ENCODE results near the gene FOXI1. TPM values are rescaled to one million over a fixed set of nuclear protein-coding genes. Genes with fewer than 3 reads are reported as not detected.

FOXI1 gene
- total RNA-seq, 1 donor = not detected

DNA sequence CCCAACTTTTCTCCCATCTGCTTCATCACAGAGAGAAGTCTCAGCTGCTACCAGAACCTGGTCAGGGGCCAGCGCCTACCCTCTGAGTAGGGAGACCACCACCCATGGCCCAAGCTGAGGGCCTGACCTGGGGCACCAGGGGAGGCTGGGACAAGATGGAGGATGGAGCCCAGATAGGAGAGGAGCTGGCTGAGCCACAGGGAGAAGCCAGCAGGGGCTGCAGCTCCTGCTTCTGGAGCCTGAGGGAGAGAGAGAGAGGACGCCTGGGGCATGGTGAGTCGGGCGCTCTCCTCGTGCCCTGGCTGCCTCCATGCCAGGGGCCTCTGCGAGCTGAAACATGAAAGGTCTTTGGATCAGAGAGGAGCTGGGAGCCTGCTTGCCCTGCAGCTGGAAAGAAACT, 1.4 kb upstream of the FOXI1 start:
- no peak overlapping the region for H3K4me3 ChIP-seq (ENCODE audit: low read depth, low read length)
- TF ChIP-seq CTCF (IDR thresholded peaks at IDR 0.05; ENCODE audit: insufficient read depth, low read depth, low read length) = no peak
- DNase-seq (ENCODE audit: low read depth) = no peak

- TF ChIP-seq CTCF (IDR thresholded peaks at IDR 0.05; ENCODE audit: insufficient read depth, low read depth, low read length) = no peak
- no peak for DNase-seq (ENCODE audit: low read depth)
- no peak overlapping the region for H3K4me3 ChIP-seq (ENCODE audit: low read depth, low read length)
These were observed 987 bp upstream of the FOXI1 start for GRCh38 chr5:170104710-170105109.

GRCh38 chr5:170107674-170108073, 2.0 kb downstream of the FOXI1 start:
- TF ChIP-seq CTCF (IDR thresholded peaks at IDR 0.05; ENCODE audit: insufficient read depth, low read depth, low read length) = no peak
- DNase-seq (ENCODE audit: low read depth) = no peak
- no peak overlapping the region for H3K4me3 ChIP-seq (ENCODE audit: low read depth, low read length)

GRCh38 chr5:170108266-170108785, 2.6 kb downstream of the FOXI1 start:
- no peak for TF ChIP-seq CTCF (IDR thresholded peaks at IDR 0.05; ENCODE audit: insufficient read depth, low read depth, low read length)
- no peak overlapping the region for H3K4me3 ChIP-seq (ENCODE audit: low read depth, low read length)
- no peak for DNase-seq (ENCODE audit: low read depth)

GRCh38 chr5:170109059-170110031, 3.6 kb downstream of the FOXI1 start:
- no peak for DNase-seq (ENCODE audit: low read depth)
- no peak overlapping the region for H3K4me3 ChIP-seq (ENCODE audit: low read depth, low read length)
- TF ChIP-seq CTCF (IDR thresholded peaks at IDR 0.05; ENCODE audit: insufficient read depth, low read depth, low read length) = no peak

DNA sequence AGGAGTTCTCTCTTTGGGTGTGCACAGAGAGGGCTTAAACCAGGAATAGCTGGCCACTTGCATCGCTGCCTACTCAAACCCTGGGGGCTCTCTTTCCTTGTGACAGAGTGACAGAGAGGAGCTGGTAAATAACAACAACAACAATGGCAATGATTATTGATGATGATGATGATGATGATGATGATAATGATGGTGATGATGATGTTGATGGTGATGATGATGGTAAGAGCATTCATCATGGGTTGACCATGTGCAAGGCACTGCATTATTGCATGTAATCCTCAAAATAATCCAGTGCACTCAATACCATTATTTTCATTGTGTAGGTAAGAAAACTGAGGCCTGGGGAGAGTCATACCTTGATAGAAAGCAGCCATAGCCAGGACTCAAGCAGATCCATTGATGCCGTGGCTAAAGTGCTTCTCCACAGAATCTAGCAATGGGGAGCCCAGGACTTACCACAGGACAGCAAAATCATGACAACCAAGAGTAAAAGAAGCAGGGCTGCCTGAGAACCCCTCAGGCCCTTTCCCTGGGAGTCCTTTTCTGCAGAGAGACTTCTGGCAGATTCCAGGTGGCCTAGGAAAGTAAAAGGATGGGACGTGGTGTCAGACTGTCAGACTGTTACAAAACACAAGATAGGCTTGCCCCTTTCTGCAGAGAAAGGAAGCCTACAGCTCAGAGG, 4.8 kb downstream of the FOXI1 start:
- no peak overlapping the region for H3K4me3 ChIP-seq (ENCODE audit: low read depth, low read length)
- TF ChIP-seq CTCF (IDR thresholded peaks at IDR 0.05; ENCODE audit: insufficient read depth, low read depth, low read length) = no peak
- no peak for DNase-seq (ENCODE audit: low read depth)
